ENCODE measurements around the gene LENG1.

GRCh38 chr19:54173359-54173699, 13.8 kb upstream of the LENG1 start:
- TF ChIP-seq CTCF (IDR thresholded peaks at IDR 0.05 in 8 of 11, conservative IDR thresholded peaks at IDR 0.05 in 3 of 11), result no peak
- no peak for TF ChIP-seq POLR2A (IDR thresholded peaks at IDR 0.05)
- no peak for TF ChIP-seq POLR2AphosphoS5 (IDR thresholded peaks at IDR 0.05)

Measured in spleen (tissue), 7 donors.